ENCODE results near the gene BAG1.

BAG1 gene

GRCh38 chr9:33287087-33287490 lies 22.6 kb upstream of the BAG1 start:
- Histone ChIP-seq H3K36me3 (ENCODE audit: control insufficient read depth in 5 of 5, insufficient read depth in 5 of 5, low read length in 5 of 5) (peaks cover 5 to 29% (median 20%) of the 10 kb centered on the region in 5 donors), H3K9me3 (ENCODE audit: control insufficient read depth in 5 of 5, low read length in 5 of 5) (no peaks in the 10 kb centered on the region), H3K4me1 (ENCODE audit: control insufficient read depth in 5 of 5, insufficient read depth in 5 of 5, low read length in 5 of 5) (peaks cover 1 to 27% (median 19%) of the 10 kb centered on the region in 5 donors), H3K9ac (ENCODE audit: low read length in 5 of 5) (peak overlapping the region in 1 of 5 donors; percentile 8), H3K27me3 (ENCODE audit: control insufficient read depth in 5 of 5, insufficient read depth in 4 of 5, low read length in 5 of 5) (no peaks in the 10 kb centered on the region), H3K4me3 (ENCODE audit: low read depth in 1 of 5, low read length in 5 of 5) (no peak overlapping the region), H3K27ac (ENCODE audit: low read depth, low read length) (peak overlapping the region; percentile 61)

GRCh38 chr9:33285502-33285901 lies 21.0 kb upstream of the BAG1 start:
- Histone ChIP-seq H3K4me1 (ENCODE audit: control insufficient read depth in 5 of 5, insufficient read depth in 5 of 5, low read length in 5 of 5) (peaks cover 1 to 13% (median 10%) of the 10 kb centered on the region in 5 donors), H3K27me3 (ENCODE audit: control insufficient read depth in 5 of 5, insufficient read depth in 4 of 5, low read length in 5 of 5) (no peaks in the 10 kb centered on the region), H3K36me3 (ENCODE audit: control insufficient read depth in 5 of 5, insufficient read depth in 5 of 5, low read length in 5 of 5) (peaks cover 14 to 39% (median 32%) of the 10 kb centered on the region in 5 donors), H3K9me3 (ENCODE audit: control insufficient read depth in 5 of 5, low read length in 5 of 5) (no peaks in the 10 kb centered on the region), H3K9ac (ENCODE audit: low read length in 5 of 5) (no peak overlapping the region), H3K4me3 (ENCODE audit: low read depth in 1 of 5, low read length in 5 of 5) (no peak overlapping the region), H3K27ac (ENCODE audit: low read depth, low read length) (no peak overlapping the region)

- no peak overlapping the region for H3K9ac ChIP-seq (ENCODE audit: low read length in 5 of 5)
- H3K4me3 ChIP-seq (ENCODE audit: low read depth in 1 of 5, low read length in 5 of 5) = no peak overlapping the region
- no peaks in the 10 kb centered on the region for H3K4me1 ChIP-seq (ENCODE audit: control insufficient read depth in 5 of 5, insufficient read depth in 5 of 5, low read length in 5 of 5)
- H3K36me3 ChIP-seq (ENCODE audit: control insufficient read depth in 5 of 5, insufficient read depth in 5 of 5, low read length in 5 of 5) = peaks cover 55 to 93% (median 75%) of the 10 kb centered on the region in 5 donors
- no peaks in the 10 kb centered on the region for H3K27me3 ChIP-seq (ENCODE audit: control insufficient read depth in 5 of 5, insufficient read depth in 4 of 5, low read length in 5 of 5)
- H3K27ac ChIP-seq (ENCODE audit: low read depth, low read length) = no peak overlapping the region
- no peaks in the 10 kb centered on the region for H3K9me3 ChIP-seq (ENCODE audit: control insufficient read depth in 5 of 5, low read length in 5 of 5)
Measured at GRCh38 chr9:33277484-33277883, 13.0 kb upstream of the BAG1 start.

- peaks cover 47 to 97% (median 77%) of the 10 kb centered on the region in 5 donors for H3K36me3 ChIP-seq (ENCODE audit: control insufficient read depth in 5 of 5, insufficient read depth in 5 of 5, low read length in 5 of 5)
- H3K27ac ChIP-seq (ENCODE audit: low read depth, low read length) = no peak overlapping the region
- no peak overlapping the region for H3K9ac ChIP-seq (ENCODE audit: low read length in 5 of 5)
- H3K27me3 ChIP-seq (ENCODE audit: control insufficient read depth in 5 of 5, insufficient read depth in 4 of 5, low read length in 5 of 5) = no peaks in the 10 kb centered on the region
- no peak overlapping the region for H3K4me3 ChIP-seq (ENCODE audit: low read depth in 1 of 5, low read length in 5 of 5)
- no peaks in the 10 kb centered on the region for H3K9me3 ChIP-seq (ENCODE audit: control insufficient read depth in 5 of 5, low read length in 5 of 5)
- no peaks in the 10 kb centered on the region for H3K4me1 ChIP-seq (ENCODE audit: control insufficient read depth in 5 of 5, insufficient read depth in 5 of 5, low read length in 5 of 5)
Measured at GRCh38 chr9:33273972-33274328, 9.4 kb upstream of the BAG1 start.

GRCh38 chr9:33273266-33273971 lies 8.9 kb upstream of the BAG1 start:
- Histone ChIP-seq H3K4me3 (ENCODE audit: low read depth in 1 of 5, low read length in 5 of 5) (no peak overlapping the region), H3K27me3 (ENCODE audit: control insufficient read depth in 5 of 5, insufficient read depth in 4 of 5, low read length in 5 of 5) (no peaks in the 10 kb centered on the region), H3K27ac (ENCODE audit: low read depth, low read length) (no peak overlapping the region), H3K36me3 (ENCODE audit: control insufficient read depth in 5 of 5, insufficient read depth in 5 of 5, low read length in 5 of 5) (peaks cover 49 to 92% (median 76%) of the 10 kb centered on the region in 5 donors), H3K9ac (ENCODE audit: low read length in 5 of 5) (no peak overlapping the region), H3K4me1 (ENCODE audit: control insufficient read depth in 5 of 5, insufficient read depth in 5 of 5, low read length in 5 of 5) (no peaks in the 10 kb centered on the region), H3K9me3 (ENCODE audit: control insufficient read depth in 5 of 5, low read length in 5 of 5) (no peaks in the 10 kb centered on the region)

- Histone ChIP-seq H3K4me1 (ENCODE audit: control insufficient read depth in 5 of 5, insufficient read depth in 5 of 5, low read length in 5 of 5) (no peaks in the 10 kb centered on the region), H3K36me3 (ENCODE audit: control insufficient read depth in 5 of 5, insufficient read depth in 5 of 5, low read length in 5 of 5) (peaks cover 49 to 90% (median 75%) of the 10 kb centered on the region in 5 donors), H3K27ac (ENCODE audit: low read depth, low read length) (no peak overlapping the region), H3K9ac (ENCODE audit: low read length in 5 of 5) (no peak overlapping the region), H3K4me3 (ENCODE audit: low read depth in 1 of 5, low read length in 5 of 5) (no peak overlapping the region), H3K27me3 (ENCODE audit: control insufficient read depth in 5 of 5, insufficient read depth in 4 of 5, low read length in 5 of 5) (no peaks in the 10 kb centered on the region), H3K9me3 (ENCODE audit: control insufficient read depth in 5 of 5, low read length in 5 of 5) (no peaks in the 10 kb centered on the region)
Measured at GRCh38 chr9:33272061-33272460, 7.6 kb upstream of the BAG1 start.

GRCh38 chr9:33270146-33270545 lies 5.6 kb upstream of the BAG1 start:
- H3K9me3 ChIP-seq (ENCODE audit: control insufficient read depth in 5 of 5, low read length in 5 of 5) = no peaks in the 10 kb centered on the region
- H3K36me3 ChIP-seq (ENCODE audit: control insufficient read depth in 5 of 5, insufficient read depth in 5 of 5, low read length in 5 of 5) = peaks cover 43 to 82% (median 64%) of the 10 kb centered on the region in 5 donors
- no peak overlapping the region for H3K4me3 ChIP-seq (ENCODE audit: low read depth in 1 of 5, low read length in 5 of 5)
- H3K9ac ChIP-seq (ENCODE audit: low read length in 5 of 5) = no peak overlapping the region
- no peaks in the 10 kb centered on the region for H3K27me3 ChIP-seq (ENCODE audit: control insufficient read depth in 5 of 5, insufficient read depth in 4 of 5, low read length in 5 of 5)
- no peak overlapping the region for H3K27ac ChIP-seq (ENCODE audit: low read depth, low read length)
- H3K4me1 ChIP-seq (ENCODE audit: control insufficient read depth in 5 of 5, insufficient read depth in 5 of 5, low read length in 5 of 5) = peaks cover 2 to 10% (median 9%) of the 10 kb centered on the region in 5 donors

- Histone ChIP-seq H3K27me3 (ENCODE audit: control insufficient read depth in 5 of 5, insufficient read depth in 4 of 5, low read length in 5 of 5) (no peaks in the 10 kb centered on the region), H3K9ac (ENCODE audit: low read length in 5 of 5) (peak overlapping the region in 1 of 5 donors; percentile 3), H3K36me3 (ENCODE audit: control insufficient read depth in 5 of 5, insufficient read depth in 5 of 5, low read length in 5 of 5) (peaks cover 32 to 55% (median 48%) of the 10 kb centered on the region in 5 donors), H3K9me3 (ENCODE audit: control insufficient read depth in 5 of 5, low read length in 5 of 5) (no peaks in the 10 kb centered on the region), H3K4me3 (ENCODE audit: low read depth in 1 of 5, low read length in 5 of 5) (no peak overlapping the region), H3K27ac (ENCODE audit: low read depth, low read length) (no peak overlapping the region), H3K4me1 (ENCODE audit: control insufficient read depth in 5 of 5, insufficient read depth in 5 of 5, low read length in 5 of 5) (peaks cover 2 to 28% (median 24%) of the 10 kb centered on the region in 5 donors)
Measured at GRCh38 chr9:33267151-33267767, 2.8 kb upstream of the BAG1 start.

- Histone ChIP-seq H3K27ac (ENCODE audit: low read depth, low read length) (peak overlapping the region; percentile 47), H3K27me3 (ENCODE audit: control insufficient read depth in 5 of 5, insufficient read depth in 4 of 5, low read length in 5 of 5) (no peaks in the 10 kb centered on the region), H3K4me3 (ENCODE audit: low read depth in 1 of 5, low read length in 5 of 5) (peak overlapping the region; percentile 83 to 93 (median 88)), H3K9me3 (ENCODE audit: control insufficient read depth in 5 of 5, low read length in 5 of 5) (no peaks in the 10 kb centered on the region), H3K4me1 (ENCODE audit: control insufficient read depth in 5 of 5, insufficient read depth in 5 of 5, low read length in 5 of 5) (peaks cover 2 to 28% (median 24%) of the 10 kb centered on the region in 5 donors), H3K9ac (ENCODE audit: low read length in 5 of 5) (peak overlapping the region; percentile 6 to 97 (median 80)), H3K36me3 (ENCODE audit: control insufficient read depth in 5 of 5, insufficient read depth in 5 of 5, low read length in 5 of 5) (peaks cover 31 to 53% (median 44%) of the 10 kb centered on the region in 5 donors)
Measured at GRCh38 chr9:33265211-33265865, 830 bp upstream of the BAG1 start.

- H3K27me3 ChIP-seq (ENCODE audit: control insufficient read depth in 5 of 5, insufficient read depth in 4 of 5, low read length in 5 of 5) = no peaks in the 10 kb centered on the region
- peaks cover 2 to 28% (median 24%) of the 10 kb centered on the region in 5 donors for H3K4me1 ChIP-seq (ENCODE audit: control insufficient read depth in 5 of 5, insufficient read depth in 5 of 5, low read length in 5 of 5)
Measured at GRCh38 chr9:33264003-33264472, 470 bp downstream of the BAG1 start.

More at GRCh38 chr9:33264003-33264472, 470 bp downstream of the BAG1 start:
- peak overlapping the region; percentile 75 for H3K27ac ChIP-seq (ENCODE audit: low read depth, low read length)
- peaks cover 41 to 53% (median 51%) of the 10 kb centered on the region in 5 donors for H3K36me3 ChIP-seq (ENCODE audit: control insufficient read depth in 5 of 5, insufficient read depth in 5 of 5, low read length in 5 of 5)
- H3K9ac ChIP-seq (ENCODE audit: low read length in 5 of 5) = peak overlapping the region; percentile 71 to 93 (median 90)
- H3K9me3 ChIP-seq (ENCODE audit: control insufficient read depth in 5 of 5, low read length in 5 of 5) = no peaks in the 10 kb centered on the region
- H3K4me3 ChIP-seq (ENCODE audit: low read depth in 1 of 5, low read length in 5 of 5) = peak overlapping the region; percentile 88 to 98 (median 95)
